GM21619 (cell line): ENCODE measurements around the gene RXRG.

Experiments used
- ATAC-seq: cut with Tn5 transposase; IDR thresholded peaks from one replicate; pipeline ENCODE4 v1.9.1; 2021; ENCODE audit not compliant: unreplicated experiment

RXRG gene

GRCh38 chr1:165376041-165376810 is 68.7 kb downstream of the RXRG start:
- ATAC-seq = peak; percentile 53

DNA sequence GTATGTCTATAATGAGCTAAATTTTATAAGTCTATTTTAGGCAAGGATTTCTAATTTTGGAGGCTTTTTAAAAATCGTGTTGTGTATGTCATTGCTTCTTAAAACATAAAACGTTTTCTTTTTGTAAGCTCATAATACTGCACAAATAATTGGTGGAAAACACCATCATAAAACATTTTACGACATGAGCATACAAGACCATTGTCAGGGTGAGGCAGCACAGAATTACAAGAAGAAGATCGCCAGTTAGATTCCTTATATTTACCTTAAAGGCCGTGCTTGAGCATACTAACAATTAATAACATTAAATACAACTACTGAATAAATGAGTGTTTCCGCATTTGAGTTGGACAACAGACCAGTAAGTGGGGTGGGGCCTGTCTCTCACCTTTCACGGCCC is 69.3 kb downstream of the RXRG start:
- no peak for ATAC-seq

DNA sequence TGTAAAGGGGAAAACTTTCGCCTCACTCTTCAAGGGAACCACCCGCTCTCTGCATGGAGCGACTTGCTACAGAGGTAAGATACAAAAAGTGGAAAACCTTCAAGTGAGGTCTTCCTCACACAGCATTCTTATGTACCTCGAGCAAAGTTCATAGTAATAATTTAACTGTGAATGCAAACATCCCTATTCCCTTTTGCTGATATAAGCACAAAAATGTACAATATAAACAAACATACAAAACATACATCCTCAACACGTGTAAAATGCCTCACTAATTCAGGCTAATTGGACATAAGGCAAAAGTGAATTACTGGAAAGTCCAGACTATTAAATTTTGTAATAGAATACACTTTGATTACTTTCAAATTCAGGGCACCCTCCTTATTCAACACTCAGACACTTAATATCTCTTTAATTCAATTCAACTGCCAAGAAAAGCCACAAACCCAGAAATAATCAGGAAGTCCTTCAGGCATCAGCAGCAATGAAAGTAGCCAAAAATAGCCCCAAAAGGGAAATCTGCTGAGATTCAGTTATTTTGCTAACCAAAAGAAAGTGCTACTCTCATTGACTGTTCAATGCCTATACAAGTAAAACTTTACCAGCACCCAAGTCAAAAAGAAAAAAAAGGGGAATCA is 73.2 kb downstream of the RXRG start:
- no peak for ATAC-seq

- ATAC-seq = peak; percentile 60
Measured at GRCh38 chr1:165369255-165369848, 75.6 kb downstream of the RXRG start.

GRCh38 chr1:165367375-165367993 is 77.4 kb downstream of the RXRG start:
- peak; percentile 74 for ATAC-seq

DNA sequence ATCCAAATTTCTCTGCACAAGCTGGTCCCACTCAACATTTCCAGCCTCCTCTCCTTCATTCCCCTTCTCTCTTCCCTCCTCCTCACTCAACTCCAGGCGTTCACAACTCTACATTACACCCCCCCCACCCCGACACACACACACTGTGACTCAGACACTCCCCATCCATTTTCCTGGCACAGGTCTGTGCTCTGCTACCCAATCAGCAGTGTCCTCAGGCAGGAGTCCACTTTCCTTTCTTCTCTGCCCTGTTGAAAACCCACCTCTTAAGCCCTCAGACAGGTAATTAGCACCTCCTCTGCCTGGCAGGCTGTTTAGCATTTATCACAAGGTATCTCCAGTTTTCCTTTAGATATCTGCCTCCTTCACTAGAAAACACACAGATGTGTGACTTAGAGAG is 79.6 kb downstream of the RXRG start:
- ATAC-seq = no peak

DNA sequence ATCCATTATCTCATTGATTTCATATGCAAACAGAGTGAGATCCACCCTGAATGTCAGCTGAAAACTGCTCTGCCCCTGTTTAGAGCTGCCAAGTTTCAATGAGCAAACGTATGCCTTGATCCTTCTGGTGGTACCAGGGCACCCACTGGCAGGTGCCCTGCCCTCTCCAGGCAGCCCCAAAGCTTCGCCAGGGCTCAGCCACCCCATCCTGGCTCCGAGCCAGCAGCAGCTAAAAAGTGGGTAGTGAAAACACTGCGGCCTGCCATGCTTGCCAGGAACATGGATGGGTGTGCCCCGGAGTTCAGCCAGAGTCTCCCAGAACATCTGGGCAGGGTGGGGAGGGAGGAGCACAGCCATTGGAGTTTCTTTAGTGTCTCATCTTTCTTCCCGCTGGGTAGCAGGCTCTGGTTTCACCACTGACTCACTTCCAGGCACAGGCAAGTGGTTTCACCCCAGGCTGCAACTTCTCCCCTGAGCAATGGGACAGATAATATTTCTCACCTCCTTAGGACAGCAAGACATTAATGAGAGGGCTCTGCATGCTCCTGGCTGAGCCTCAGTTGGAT is 80.3 kb downstream of the RXRG start:
- no peak for ATAC-seq

DNA sequence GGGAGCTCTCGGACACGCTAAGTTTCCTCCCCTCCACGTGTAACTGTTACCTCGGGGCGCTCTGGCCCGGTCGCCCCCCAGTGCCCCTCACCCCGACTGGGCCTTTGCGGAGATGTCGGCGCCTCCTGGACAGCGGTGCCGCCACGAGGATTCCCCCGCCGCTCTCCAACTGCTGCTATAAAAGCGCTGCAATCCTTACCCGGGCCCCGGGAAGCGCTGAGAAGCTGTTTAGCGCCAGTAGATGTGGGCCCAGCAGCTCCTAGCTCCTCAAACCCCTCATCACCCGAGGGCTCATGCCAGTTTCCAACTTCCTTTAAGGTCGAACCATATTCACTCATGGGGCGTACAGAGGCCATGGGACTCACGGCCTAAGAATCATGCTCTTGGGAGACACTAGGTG is 88.0 kb downstream of the RXRG start:
- ATAC-seq = no peak

- no peak for ATAC-seq
Measured at GRCh38 chr1:165355977-165356811, 88.7 kb downstream of the RXRG start, which contains the start of gene LMX1A. Gene LMX1A, minus strand, starts transcription at chr1:165356715. Its CDS starts 1,156 bp downstream, at chr1:165355559.

GRCh38 chr1:165355139-165355976 is 89.6 kb downstream of the RXRG start:
- ATAC-seq = no peak

- no peak for ATAC-seq
Measured at GRCh38 chr1:165354739-165355138, 90.2 kb downstream of the RXRG start.

- ATAC-seq = no peak
Measured at GRCh38 chr1:165353731-165354671, 90.9 kb downstream of the RXRG start.

- ATAC-seq = no peak
Measured at GRCh38 chr1:165352442-165353293, 92.3 kb downstream of the RXRG start.

GRCh38 chr1:165351863-165352441 is 93.0 kb downstream of the RXRG start:
- ATAC-seq = no peak
